SW480 (cell line): Measurements from ENCODE around the gene PDCD4.
"Not testable (repeated sequence)": the region's sequence is repeated elsewhere in the genome, so short reads cannot be mapped to it uniquely, and the experiment has no call there.

Experiments used
- DNase-seq: peaks from one replicate; pipeline ENCODE4 v3.0.0-alpha.2; 2016; ENCODE audit warnings: low spot score

Gene PDCD4

GRCh38 chr10:110861476-110861875 lies 10.3 kb upstream of the PDCD4 start:
- no peak for DNase-seq

- no peak for DNase-seq
Observed at GRCh38 chr10:110861930-110862649, 9.6 kb upstream of the PDCD4 start.

DNA sequence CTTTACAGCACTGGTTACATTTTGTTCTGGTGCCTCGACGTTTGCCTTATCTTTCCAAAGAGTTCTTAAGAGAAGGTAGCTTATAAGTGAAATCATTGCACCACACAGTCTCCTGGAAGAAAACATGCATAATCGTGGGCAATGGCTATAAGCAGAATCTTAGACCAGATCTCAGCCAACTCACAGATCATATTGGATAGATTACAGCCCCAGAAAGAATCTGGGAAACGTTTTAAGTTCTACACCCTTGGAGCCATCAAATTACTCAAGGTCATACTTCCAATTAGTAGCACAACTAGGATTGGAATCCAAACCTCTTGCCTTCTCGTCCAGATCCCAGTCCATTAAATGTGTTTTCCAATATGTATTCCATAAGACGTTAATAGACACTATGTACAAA lies 8.8 kb upstream of the PDCD4 start:
- no peak for DNase-seq

GRCh38 chr10:110863361-110863760 lies 8.4 kb upstream of the PDCD4 start:
- DNase-seq = no peak

- no peak for DNase-seq
Observed at GRCh38 chr10:110863956-110864355, 7.8 kb upstream of the PDCD4 start.

GRCh38 chr10:110864662-110865140 lies 7.0 kb upstream of the PDCD4 start:
- no peak for DNase-seq

- peak; percentile 66 for DNase-seq
Observed at GRCh38 chr10:110865186-110865808, 6.4 kb upstream of the PDCD4 start.

DNA sequence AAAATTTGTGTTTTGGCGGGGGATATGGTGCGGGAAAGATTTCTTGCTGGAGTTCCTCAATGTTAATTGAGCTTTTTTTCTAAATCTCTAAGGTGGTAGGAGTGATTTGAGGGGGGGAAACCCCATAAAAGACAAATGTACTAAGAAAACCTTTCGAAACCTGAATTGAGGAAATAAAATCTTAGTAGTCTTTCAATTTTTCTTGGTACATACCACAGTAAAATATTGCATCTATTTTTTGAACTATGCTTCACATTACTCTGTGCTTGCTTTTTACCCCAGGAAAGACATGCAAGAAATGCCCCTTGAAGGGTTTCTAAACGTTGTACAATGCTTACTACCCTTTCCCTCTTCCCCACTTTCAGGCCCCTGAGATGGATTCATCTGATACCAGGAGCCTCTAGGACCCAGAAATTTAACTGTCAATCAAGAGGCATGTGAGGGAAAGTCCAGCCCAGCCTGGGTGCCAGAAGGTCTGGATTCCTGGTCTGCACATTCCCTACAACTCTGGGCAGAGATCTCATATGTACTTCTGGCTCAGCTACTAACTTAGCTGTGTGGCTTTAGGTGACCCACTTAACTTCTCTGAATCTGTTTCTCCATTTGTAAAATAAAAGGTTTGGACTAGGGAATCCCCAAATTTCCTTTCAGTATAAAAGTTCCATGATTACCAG lies 5.8 kb upstream of the PDCD4 start:
- no peak for DNase-seq

- not testable (repeated sequence) for DNase-seq
Observed at GRCh38 chr10:110867011-110867806, 4.5 kb upstream of the PDCD4 start.

DNA sequence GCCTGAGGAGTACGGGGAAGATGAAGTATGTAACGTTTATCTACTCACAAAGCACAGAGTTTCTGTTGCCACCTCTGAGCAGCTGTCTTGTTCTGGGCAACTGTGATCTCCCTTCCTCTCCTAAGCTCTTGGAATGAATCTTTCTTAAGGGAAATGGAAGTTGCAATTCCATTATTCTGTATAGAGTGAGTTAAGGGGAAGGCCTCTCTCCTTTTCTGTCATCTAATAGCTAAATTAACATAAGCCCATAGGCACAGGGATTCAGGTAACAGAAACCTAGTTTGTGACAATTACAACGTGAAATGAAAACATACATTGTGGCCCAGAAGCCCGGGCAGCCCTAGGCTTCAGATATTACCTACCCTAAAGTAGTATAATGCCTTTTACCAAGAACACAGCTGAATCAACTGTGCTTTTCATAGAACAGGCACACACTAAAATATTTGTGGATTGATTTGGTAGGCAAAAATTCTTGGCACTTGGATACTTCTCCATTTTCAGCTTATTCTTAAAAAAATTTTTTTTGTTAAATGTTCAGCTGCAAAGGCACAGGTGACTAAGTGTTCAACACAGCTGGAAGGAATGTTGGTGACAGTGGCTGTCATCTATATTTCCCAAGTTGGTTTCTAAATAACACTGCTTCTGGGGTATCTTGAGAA lies 3.8 kb upstream of the PDCD4 start:
- DNase-seq = no peak

DNA sequence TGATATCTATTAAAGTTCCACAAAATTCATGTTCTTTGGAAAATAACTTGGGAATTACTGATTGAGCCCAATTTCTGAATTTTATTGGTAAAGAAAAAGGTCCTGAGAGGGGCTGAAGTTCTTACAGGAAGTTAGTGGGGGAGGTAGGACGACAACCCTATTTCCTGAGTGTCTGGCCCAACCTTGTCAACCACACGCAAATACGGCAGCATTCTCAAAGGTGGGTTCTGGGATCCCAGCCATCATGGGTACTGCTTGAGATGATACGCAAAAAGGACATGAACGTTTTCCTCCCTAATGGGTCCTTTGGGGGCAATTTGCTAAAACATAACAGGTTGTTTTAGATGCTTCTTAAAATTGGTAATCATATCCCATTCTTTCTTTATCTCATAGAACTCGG lies 2.7 kb upstream of the PDCD4 start:
- no peak for DNase-seq

DNA sequence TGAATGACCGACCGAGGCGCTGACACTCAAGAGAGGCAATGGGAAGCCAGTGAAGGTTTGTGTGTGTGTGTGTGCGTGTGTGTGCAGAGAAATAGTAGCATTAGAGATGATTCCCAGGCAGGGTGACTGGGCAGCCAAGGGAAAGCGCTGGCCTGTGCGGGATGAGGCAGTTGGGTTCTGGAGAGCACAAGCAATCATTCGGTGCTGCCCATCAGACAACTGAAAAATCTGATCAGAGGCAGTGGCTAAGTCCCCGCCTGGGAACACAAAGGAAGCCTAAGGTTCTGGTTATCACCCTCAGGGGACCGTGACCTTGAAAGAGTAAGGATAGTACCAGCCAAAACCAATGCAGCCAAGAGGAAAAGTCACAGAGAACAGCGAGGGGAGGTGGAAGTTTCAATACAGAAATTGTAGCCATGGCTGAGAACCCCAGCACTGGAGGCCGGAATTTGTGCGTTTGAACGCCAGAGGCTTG lies 868 bp upstream of the PDCD4 start:
- DNase-seq = no peak

GRCh38 chr10:110872145-110872983 lies 636 bp downstream of the PDCD4 start:
- DNase-seq = peak; percentile 73

DNA sequence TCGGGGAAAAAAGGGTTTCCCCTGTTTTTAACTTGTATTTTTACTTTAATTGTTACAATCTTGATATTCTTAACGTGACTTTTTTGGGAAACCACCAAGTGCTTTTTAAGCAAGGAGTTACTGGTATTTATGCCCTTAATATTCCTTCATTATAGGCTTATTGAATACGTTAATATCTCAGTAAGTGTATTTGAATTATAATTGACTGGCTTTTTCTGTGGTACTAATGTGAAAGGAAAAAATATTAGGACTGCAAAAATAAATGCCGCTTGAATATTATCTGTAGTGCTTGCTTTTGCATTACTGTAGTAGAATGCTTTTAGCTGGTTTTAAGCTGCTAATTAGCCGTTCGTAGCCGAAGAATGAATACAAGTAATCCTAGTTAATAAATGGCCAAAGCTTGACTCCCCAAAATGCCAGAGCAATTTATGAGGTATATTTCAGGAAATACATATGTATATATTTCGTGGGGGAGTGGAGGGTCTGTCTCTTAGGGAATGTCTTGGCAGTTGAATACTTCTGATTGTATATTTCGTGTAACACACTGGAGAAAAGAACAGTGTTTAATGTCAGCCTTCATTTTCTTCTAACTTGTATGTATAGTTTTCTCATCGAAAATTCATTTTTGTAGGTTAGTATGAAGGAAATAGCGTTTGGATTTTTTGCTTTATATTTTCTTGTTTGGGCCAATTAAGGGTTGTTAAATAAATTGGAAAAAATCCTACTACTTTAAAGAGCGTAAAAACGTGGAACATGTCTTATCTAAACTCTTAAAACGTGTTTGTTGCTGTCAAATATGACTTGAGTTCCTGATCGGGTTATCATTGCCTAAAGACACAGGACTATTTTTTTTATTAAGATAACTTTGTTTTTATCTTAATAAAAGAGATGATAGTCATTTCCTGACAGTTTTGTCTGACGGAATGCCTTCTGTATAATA lies 1.5 kb downstream of the PDCD4 start:
- DNase-seq = no peak

DNA sequence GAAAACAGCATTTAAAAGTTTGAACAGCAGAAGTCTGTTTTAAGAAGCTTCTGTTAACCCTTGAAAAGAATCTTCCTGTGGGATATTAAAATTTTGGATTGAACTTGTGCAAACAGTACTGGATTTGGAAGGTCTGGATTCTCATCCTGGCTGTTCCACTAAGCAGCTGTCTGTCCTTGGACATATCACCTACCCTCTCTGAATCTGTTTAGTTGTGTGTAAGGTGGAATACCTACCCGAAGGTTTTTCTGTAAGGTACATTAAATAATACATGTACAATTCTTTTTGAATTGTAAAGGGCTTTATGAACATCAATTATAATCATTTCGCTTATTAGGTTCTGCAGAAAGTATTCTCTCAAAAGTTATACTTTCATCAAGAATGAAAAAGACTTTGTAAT lies 2.2 kb downstream of the PDCD4 start:
- no peak for DNase-seq

- DNase-seq = no peak
Observed at GRCh38 chr10:110876000-110876399, 4.3 kb downstream of the PDCD4 start.

- no peak for DNase-seq
Observed at GRCh38 chr10:110876788-110877187, 5.1 kb downstream of the PDCD4 start.

GRCh38 chr10:110880012-110880411 lies 8.3 kb downstream of the PDCD4 start:
- no peak for DNase-seq

- DNase-seq = no peak
Observed at GRCh38 chr10:110881247-110881646, 9.5 kb downstream of the PDCD4 start.

DNA sequence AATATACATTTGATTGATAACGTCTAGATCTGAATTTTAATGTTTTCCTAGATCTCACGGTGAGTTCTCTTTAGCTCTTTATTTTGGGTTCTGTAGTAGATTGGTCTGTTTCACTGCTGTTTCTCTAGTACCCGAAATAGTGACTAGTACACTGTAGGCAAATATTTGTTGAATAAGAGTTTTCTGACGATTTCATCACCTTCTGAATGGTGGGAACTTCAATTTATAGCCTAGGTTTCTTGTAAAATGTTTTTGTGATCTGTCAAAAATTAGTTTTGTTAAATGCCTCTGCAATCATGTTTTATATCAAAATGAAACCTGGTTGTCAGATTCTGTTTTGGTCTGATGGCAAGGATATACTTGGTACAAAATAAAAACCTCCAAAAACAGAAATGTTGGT lies 10.2 kb downstream of the PDCD4 start:
- DNase-seq = no peak
